Measurements from ENCODE around the gene SRPK1.
A peak's percentile ranks its signal among the peaks of the same experiment; 100 is the strongest.
"Not testable (repeated sequence)": the region's sequence is repeated elsewhere in the genome, so short reads cannot be mapped to it uniquely, and the experiment has no call there.

SRPK1 gene

GRCh38 chr6:35955071-35955470 lies 34.2 kb upstream of the SRPK1 start:
- Histone ChIP-seq H3K9ac (no peak overlapping the region), H3K4me1 (peaks cover 33% of the 10 kb centered on the region), H3K27me3 (no peaks in the 10 kb centered on the region), H3K4me2 (no peak overlapping the region), H4K20me1 (no peaks in the 10 kb centered on the region), H3K27ac (no peak overlapping the region), H3K36me3 (no peaks in the 10 kb centered on the region), H3K4me3 (no peak overlapping the region), H3K9me3 (no peaks in the 10 kb centered on the region)
- no peak for TF ChIP-seq Cebpa-rat (IDR thresholded peaks at IDR 0.05)

- no peak for TF ChIP-seq Cebpa-rat (IDR thresholded peaks at IDR 0.05)
- H3K4me1 ChIP-seq = peaks cover 33% of the 10 kb centered on the region
- H3K4me3 ChIP-seq = no peak overlapping the region
- no peak overlapping the region for H3K9ac ChIP-seq
- H3K36me3 ChIP-seq = no peaks in the 10 kb centered on the region
- no peak overlapping the region for H3K27ac ChIP-seq
- H3K9me3 ChIP-seq = no peaks in the 10 kb centered on the region
- H3K27me3 ChIP-seq = no peaks in the 10 kb centered on the region
- H3K4me2 ChIP-seq = 0 out of 2 replicates have a peak overlapping the region, but pooled peaks have one; percentile 56
- no peaks in the 10 kb centered on the region for H4K20me1 ChIP-seq
These were observed 33.4 kb upstream of the SRPK1 start for GRCh38 chr6:35954333-35954732.

- Histone ChIP-seq H3K9ac (no peak overlapping the region), H3K27me3 (no peaks in the 10 kb centered on the region), H3K4me3 (no peak overlapping the region), H3K9me3 (no peaks in the 10 kb centered on the region), H3K36me3 (no peaks in the 10 kb centered on the region), H3K4me2 (no peak overlapping the region), H4K20me1 (no peaks in the 10 kb centered on the region), H3K27ac (no peak overlapping the region), H3K4me1 (peaks cover 27% of the 10 kb centered on the region)
- TF ChIP-seq Cebpa-rat (IDR thresholded peaks at IDR 0.05) = no peak
These were observed 27.8 kb upstream of the SRPK1 start for GRCh38 chr6:35948725-35949124.

- H3K9me3 ChIP-seq = peaks cover 15% of the 10 kb centered on the region
- no peak overlapping the region for H3K4me2 ChIP-seq
- H3K4me1 ChIP-seq = no peaks in the 10 kb centered on the region
- H3K36me3 ChIP-seq = no peaks in the 10 kb centered on the region
- H3K27ac ChIP-seq = no peak overlapping the region
- H3K4me3 ChIP-seq = no peak overlapping the region
- H4K20me1 ChIP-seq = no peaks in the 10 kb centered on the region
- H3K9ac ChIP-seq = no peak overlapping the region
- no peak for TF ChIP-seq Cebpa-rat (IDR thresholded peaks at IDR 0.05)
- no peaks in the 10 kb centered on the region for H3K27me3 ChIP-seq
These were observed 24.7 kb upstream of the SRPK1 start for GRCh38 chr6:35945650-35946025.

- H3K36me3 ChIP-seq = no peaks in the 10 kb centered on the region
- no peak overlapping the region for H3K4me3 ChIP-seq
- no peak overlapping the region for H3K9ac ChIP-seq
- no peaks in the 10 kb centered on the region for H3K27me3 ChIP-seq
- no peak overlapping the region for H3K27ac ChIP-seq
- H4K20me1 ChIP-seq = no peaks in the 10 kb centered on the region
- H3K9me3 ChIP-seq = peaks cover 35% of the 10 kb centered on the region
- H3K4me1 ChIP-seq = no peaks in the 10 kb centered on the region
- H3K4me2 ChIP-seq = no peak overlapping the region
- TF ChIP-seq Cebpa-rat (IDR thresholded peaks at IDR 0.05) = no peak
These were observed 22.5 kb upstream of the SRPK1 start for GRCh38 chr6:35943390-35943789.

GRCh38 chr6:35942355-35942754 lies 21.5 kb upstream of the SRPK1 start:
- Histone ChIP-seq H3K27me3 (no peaks in the 10 kb centered on the region), H3K27ac (no peak overlapping the region), H3K4me1 (no peaks in the 10 kb centered on the region), H3K4me3 (no peak overlapping the region), H4K20me1 (no peaks in the 10 kb centered on the region), H3K4me2 (no peak overlapping the region), H3K9me3 (peaks cover 46% of the 10 kb centered on the region), H3K36me3 (no peaks in the 10 kb centered on the region), H3K9ac (no peak overlapping the region)
- TF ChIP-seq Cebpa-rat (IDR thresholded peaks at IDR 0.05) = no peak

DNA sequence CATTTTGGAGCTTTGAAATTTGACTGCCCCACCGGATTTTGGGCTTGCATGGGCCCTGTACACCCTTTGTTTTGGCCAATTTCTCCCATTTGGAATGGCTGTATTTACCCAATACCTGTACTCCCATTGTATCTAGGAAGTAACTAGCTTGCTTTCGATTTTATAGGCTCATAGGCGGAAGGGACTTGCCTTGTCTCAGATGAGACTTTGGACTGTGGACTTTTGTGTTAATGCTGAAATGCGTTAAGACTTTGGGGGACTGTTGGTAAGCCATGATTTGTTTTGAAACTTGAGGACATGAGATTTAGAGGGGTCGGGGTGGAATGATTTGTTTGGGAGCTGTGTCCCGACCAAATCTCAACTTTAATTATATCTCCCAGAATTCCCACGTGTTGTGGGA lies 20.3 kb upstream of the SRPK1 start:
- H4K20me1 ChIP-seq, H3K27ac ChIP-seq, H3K9ac ChIP-seq, H3K27me3 ChIP-seq, H3K4me3 ChIP-seq, H3K36me3 ChIP-seq, H3K4me1 ChIP-seq, H3K4me2 ChIP-seq: not testable (repeated sequence)
- H3K9me3 ChIP-seq = peaks cover 55% of the 10 kb centered on the region

DNA sequence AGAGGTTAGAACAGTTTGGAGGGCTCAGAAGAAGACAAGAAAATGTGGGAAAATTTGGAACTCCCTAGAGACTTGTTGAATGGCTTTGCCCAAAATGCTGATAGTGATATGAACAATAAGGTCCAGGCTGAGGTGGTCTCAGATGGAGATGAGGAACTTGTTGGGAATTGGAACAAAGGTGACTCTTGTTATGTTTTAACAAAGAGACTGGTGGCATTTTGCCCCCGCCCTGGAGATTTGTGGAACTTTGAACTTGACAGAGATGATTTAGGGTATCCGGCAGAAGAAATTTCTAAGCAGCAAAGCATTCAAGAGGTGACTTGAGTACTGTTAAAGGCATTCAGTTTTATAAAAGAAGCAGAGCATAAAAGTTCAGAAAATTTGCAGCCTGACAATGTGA lies 19.1 kb upstream of the SRPK1 start:
- peaks cover 55% of the 10 kb centered on the region for H3K9me3 ChIP-seq
- not testable (repeated sequence) for H3K27ac ChIP-seq, H3K36me3 ChIP-seq, H3K4me3 ChIP-seq, H3K4me1 ChIP-seq, H3K4me2 ChIP-seq, H3K9ac ChIP-seq, H3K27me3 ChIP-seq, H4K20me1 ChIP-seq

DNA sequence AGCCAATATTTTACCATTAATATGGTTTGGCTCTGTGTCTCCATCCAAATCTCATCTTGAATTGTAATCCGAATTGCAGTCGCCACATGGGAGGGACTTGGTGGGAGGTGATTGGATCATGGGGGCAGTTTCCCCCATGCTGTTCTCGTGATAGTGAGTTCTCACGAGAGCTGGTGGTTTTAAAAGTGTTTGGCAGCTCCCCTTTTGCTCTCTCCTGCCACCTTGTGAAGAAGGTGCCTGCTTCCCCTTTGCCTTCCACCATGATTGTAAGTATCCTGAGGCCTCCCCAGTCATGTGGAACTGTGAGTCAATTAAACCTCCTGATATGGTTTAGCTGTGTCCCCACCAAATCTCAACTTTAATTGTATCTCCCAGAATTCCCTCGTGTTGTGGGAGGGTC lies 18.4 kb upstream of the SRPK1 start:
- H3K4me3 ChIP-seq, H3K27ac ChIP-seq, H3K4me1 ChIP-seq, H3K36me3 ChIP-seq, H3K27me3 ChIP-seq, H3K4me2 ChIP-seq, H3K9ac ChIP-seq, H4K20me1 ChIP-seq: not testable (repeated sequence)
- H3K9me3 ChIP-seq = peaks cover 55% of the 10 kb centered on the region

GRCh38 chr6:35936681-35937359 lies 15.9 kb upstream of the SRPK1 start:
- H3K4me1 ChIP-seq = no peaks in the 10 kb centered on the region
- H3K27me3 ChIP-seq = no peaks in the 10 kb centered on the region
- peaks cover 51% of the 10 kb centered on the region for H3K9me3 ChIP-seq

GRCh38 chr6:35935469-35935868 lies 14.6 kb upstream of the SRPK1 start:
- no peak overlapping the region for H3K27ac ChIP-seq
- TF ChIP-seq Cebpa-rat (IDR thresholded peaks at IDR 0.05) = no peak
- no peaks in the 10 kb centered on the region for H3K36me3 ChIP-seq
- H3K9me3 ChIP-seq = peaks cover 44% of the 10 kb centered on the region
- no peaks in the 10 kb centered on the region for H3K27me3 ChIP-seq
- no peak overlapping the region for H3K9ac ChIP-seq
- H3K4me1 ChIP-seq = no peaks in the 10 kb centered on the region
- no peak overlapping the region for H3K4me2 ChIP-seq
- no peak overlapping the region for H3K4me3 ChIP-seq
- no peaks in the 10 kb centered on the region for H4K20me1 ChIP-seq

More at GRCh38 chr6:35936681-35937359, 15.9 kb upstream of the SRPK1 start:
- H4K20me1 ChIP-seq = no peaks in the 10 kb centered on the region
- H3K9ac ChIP-seq = no peak overlapping the region
- H3K4me3 ChIP-seq = no peak overlapping the region
- H3K4me2 ChIP-seq = no peak overlapping the region
- no peaks in the 10 kb centered on the region for H3K36me3 ChIP-seq
- no peak overlapping the region for H3K27ac ChIP-seq
- TF ChIP-seq Cebpa-rat (IDR thresholded peaks at IDR 0.05) = no peak

Data from BLaER1 (cell line).